HG03039 (cell line): ENCODE measurements around the gene CEP72.
"Not testable (repeated sequence)": the region's sequence is repeated elsewhere in the genome, so short reads cannot be mapped to it uniquely, and the experiment has no call there.

Experiments
- ATAC-seq: cut with Tn5 transposase; IDR thresholded peaks from one replicate; pipeline ENCODE4 v1.9.1; 2021; ENCODE audit warnings: mild to moderate bottlenecking, moderate library complexity; ENCODE audit not compliant: unreplicated experiment

Gene CEP72

DNA sequence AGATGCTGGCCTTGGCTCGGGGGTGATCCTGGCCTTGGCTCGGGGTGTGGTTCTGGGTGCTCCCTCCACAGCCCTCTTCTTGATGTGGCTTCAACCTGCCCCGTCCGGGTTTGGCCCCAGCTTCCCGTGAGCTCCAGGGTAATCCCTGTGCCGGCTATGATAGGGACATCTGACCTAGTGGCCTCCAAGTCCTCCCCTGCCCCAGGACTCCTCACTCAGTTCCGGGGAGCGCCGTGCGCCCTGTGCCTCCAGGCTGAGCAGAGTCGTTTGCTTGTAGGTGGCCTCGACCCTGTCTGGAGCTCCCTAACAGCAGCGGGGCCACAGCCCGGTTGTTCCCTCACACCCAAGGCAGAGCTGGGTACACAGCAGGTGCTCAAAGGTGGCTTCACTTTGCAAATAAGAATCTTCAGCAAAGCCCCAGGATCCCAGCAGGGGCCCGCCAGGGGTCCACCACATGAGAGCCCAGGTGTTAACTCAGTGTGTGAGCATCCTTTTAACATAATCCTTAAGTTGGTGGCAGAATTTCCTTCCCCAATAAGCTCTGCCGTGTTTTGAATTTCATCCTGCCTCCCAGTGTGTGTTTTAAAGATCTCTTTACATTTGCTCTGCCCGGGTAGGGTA is 32.3 kb upstream of the CEP72 start:
- no peak for ATAC-seq

DNA sequence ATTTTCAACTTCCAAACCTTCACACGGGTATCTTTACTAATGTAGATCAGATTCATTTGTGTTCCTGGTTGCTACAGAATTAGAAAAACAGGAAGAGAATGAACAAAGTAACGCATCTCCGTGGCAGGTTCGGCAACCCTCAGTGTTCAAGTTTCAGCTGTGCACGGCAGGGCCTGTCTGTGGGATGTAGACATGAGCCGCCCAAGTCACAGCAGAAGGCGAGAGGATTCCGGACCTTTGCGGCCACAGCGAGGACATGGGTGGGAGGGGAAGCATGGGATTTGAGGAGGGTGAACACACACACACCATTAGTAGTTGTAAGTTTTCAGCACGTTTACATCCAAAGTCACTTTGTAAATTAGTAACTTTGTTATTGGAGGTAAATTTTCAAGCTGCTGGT is 31.7 kb upstream of the CEP72 start:
- no peak for ATAC-seq

DNA sequence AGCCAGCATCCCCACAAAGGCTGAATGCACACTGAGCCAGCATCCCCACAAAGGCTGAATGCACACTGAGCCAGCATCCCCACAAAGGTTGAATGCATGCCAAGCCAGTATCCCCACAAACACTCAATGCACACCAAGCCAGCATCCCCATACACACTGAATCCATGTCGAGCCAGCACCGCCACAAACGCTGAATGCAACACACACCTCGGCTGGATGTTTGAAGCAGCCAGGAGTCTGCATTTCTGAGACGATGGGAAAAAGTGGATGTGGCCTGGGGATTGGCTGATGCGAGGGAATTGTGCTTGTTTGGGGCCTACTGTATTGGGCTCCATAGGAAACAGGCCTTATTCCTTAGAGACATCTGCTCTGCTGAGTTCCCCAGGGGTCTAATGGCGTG is 30.9 kb upstream of the CEP72 start:
- no peak for ATAC-seq

DNA sequence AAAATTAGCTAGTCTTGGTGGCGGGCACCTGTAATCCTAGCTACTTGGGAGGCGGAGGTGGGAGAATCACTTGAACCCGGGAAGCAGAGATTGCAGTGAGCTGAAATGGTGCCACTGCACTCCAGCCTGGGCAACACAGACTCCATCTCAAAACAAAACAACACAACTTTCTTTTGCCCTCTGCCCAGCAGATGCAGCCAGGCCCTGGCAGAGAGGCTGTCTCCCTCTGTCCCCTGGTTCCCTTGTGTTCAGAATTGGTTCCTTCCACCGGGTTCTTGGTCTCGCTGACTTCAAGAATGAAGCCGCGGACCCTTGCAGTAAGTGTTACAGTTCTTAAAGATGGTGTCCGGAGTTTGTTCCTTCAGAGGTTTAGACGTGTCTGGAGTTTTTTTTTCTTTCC is 30.2 kb upstream of the CEP72 start:
- no peak for ATAC-seq

DNA sequence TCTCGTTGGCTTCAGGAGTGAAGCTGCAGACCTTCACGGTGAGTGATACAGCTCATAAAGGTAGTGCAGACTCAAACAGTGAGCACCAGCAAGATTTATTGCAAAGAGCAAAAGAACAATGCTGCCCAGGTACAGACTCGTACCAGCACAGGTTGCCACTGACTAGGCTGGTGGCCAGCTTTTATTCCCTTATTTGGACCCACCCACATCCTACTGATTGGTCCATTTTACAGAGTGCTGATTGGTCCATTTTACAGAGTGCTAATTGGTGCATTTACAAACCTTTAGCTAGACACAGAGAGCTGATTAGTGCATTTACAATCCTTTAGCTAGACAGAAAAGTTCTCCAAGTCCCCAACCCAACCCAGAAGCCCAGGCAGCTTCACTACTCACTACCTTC is 29.7 kb upstream of the CEP72 start:
- not testable (repeated sequence) for ATAC-seq

DNA sequence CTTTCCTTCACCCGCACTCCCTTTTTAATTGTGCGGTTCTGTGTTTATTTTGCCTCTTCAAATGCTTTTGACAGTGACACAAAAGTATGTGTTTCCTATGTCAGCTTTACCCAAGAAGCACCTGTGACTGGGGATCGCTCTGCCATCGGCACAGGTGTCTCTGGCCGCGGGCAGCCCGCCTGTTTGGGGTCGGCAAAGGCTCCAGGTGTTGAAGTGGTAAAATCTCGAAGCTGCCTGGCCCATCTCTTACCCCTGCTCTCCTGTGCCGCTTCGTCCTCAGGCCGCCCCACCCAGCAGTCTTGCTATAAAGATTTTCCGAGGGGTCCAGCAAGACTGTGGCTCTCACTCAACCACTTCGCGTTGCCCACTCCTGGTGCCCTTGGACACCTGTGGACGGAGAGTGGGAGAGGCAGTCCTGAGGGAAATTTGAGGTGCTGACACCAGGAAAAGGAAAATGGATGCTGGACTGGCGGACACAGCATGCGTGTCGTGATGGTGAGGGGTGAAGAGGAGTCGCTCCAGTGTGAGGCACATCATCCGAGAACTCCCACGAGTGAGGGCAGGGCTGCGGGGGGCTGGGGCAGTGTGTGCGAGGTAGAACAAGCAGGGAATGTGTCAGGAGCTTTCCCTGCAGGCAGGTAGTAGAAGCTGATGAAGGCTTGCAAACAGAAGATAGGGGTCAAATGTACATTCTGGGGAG is 29.1 kb upstream of the CEP72 start:
- no peak for ATAC-seq

DNA sequence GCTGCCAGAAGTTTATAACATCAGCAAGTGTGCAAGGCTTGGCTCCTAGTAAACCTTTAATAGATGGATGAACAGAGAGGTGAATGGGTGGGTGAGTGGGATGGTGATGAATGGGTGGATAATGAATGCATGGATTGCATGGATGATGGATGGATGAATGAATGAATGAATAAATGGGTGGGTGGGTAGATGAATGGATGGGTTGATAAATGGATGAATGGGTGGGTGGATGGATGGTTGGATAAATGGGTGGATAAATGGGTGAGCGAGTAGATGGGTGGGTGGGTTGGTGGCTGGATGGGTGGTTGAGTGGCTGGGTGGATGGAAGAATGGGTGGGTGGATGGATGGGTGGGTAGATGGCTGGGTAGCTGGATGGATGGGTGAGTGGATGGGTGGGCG is 28.5 kb upstream of the CEP72 start:
- ATAC-seq, result no peak

DNA sequence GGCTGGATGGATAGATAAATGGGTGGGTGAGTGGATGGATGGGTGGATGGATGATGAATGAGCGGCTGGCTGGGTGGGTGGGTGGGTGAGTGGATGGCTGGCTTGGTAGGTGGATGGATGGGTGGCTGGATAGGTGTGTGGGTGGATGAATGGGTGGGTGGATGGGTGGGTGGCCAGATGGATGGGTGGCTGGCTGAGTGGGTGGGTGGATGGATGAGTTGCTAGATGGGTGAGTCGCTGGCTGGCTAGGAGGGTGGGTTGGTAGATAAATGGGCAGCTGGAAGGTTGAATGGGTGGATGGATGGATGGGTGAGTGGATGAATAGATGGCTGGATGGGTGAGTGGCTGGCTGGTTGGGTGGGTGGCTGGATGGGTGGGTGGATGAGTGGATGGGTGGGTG is 27.9 kb upstream of the CEP72 start:
- ATAC-seq, result no peak

DNA sequence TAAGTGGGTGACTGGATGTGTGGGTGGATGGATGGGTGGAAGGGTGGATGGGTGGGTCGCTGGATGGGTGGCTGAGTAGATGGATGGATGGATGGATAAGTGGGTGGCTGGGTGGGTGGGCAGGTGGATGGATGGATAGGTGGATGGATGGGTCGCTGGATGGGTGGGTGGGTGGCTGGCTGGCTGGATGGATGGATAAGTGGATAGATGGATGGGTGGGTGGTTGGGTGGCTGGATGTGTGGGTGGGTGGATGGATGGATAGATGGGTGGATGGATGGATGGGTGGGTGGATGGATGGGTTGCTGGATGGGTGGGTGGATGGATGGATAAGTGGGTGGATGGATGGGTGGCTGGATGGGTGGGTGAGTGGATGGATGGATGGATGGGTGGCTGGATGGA is 27.3 kb upstream of the CEP72 start:
- ATAC-seq, result no peak

DNA sequence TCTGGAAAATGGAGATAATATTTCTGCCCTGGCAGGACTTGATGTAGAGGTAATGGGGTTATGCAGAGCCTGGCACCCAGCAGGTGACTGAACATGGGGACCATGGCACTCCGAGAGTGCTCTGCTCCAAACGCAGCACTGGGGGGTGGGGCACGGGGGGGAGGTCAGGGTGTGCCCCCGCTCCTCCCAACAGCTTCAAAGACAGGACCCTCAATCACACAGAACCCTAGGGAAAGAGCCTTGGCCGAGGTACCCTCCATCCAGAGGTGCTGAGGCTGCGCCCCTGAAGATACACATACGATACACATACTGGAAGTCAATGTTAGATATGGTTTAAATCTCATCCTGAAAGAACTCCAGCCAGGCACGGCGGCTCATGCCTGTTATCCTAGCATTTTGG is 26.6 kb upstream of the CEP72 start:
- ATAC-seq, result no peak

DNA sequence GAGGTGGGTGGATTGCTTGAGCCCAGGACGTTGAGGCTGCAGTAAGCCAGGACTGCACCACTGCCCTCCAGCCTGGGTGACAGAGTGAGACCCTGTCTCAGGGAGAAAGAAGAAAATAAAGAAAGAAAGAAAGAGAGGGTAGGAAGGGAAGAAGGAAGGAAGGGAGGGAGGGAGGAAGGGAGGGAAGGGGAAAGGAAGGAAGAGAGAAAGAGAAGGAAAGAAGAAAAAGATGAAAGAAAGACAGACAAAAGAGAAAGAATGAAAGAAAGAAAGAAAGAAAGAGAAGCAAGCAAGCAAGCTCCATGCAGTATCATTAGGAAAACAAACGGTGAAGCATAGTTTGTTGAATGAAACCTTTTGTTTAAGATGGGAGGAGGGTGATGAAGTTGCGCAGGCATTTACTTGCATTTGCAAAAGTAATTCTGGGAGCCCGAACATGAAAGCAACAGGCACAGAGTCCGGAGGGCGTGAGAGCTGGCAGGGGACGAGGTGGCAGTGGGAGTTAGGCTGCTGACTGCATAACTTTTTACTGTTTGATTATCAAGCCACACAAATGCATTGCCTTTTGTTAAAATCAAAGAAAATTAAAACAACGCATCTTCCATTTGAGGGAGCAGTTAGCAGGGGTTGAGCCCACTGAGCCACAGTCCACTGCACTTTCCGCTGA is 26.0 kb upstream of the CEP72 start:
- no peak for ATAC-seq

DNA sequence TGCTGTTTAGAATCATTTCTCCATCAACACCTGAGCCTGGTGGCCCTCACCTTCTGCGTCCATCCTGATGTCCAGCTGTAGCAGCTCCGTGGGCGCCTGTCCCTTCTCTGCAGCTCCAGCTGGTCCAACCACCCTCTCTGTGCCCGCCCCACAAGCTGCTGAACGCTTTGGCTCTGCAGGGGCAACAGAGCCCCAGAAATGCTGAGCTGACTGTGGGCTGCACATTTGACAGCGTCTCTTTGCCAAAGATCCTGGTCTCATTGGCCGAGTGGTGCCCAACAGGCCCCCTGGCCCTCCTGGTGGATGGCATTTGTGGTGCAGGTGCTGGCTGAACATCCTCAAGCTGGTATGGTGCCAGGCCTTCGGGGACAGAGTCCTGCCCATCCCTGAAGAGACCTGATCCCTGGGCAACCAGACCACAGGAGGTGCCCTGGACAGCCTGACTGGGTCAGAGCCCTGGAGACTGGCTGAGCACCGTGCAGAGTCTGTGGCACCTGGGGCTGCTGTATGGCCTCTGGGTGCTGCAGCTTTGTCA is 25.3 kb upstream of the CEP72 start:
- ATAC-seq, result no peak

DNA sequence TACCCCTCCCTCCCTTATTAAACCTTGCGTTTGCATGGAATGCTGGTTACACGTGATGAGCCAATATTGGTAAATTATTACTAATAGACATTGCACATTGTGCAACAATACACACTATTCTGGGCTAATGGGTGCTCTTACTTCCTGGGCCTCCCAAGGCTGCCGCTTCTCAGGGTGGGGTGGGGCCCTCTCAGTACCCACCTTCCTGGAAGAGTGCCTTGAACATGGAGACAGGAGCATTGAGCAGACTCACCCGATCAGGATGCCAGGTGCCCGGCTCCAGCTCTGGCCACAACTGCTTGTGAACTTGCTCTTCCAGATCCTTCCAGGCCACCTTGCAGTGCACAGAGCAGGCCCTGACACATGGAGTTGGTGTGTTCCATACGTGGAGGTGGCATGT is 24.7 kb upstream of the CEP72 start:
- no peak for ATAC-seq

DNA sequence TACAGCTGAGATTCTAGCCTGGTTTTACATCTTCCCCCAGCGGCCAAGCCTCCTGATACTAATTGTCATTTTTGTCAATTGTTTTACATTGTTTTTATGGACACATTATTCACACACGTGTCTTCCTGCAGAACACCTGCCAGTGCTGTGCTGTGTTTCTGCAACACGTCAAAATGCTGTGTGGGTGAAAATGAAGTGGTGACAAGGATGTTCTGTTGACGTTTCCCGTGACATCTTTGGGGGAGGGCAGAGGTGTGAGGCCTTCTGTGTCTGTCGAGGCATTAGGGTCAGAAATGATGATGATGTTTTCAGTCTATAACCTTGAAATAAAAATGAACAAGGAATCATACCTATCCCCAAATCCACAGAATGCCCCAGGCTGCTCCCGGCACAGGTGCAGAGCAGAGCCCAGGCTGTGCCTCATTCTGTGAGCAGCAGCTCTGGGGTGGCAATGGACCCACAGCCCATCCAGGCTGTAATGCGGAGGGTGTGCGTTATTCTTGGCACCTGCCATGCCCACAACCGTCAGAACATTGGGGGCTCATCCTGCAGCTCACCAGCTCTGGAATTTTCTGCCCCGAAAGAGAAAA is 23.6 kb upstream of the CEP72 start:
- ATAC-seq, result no peak

DNA sequence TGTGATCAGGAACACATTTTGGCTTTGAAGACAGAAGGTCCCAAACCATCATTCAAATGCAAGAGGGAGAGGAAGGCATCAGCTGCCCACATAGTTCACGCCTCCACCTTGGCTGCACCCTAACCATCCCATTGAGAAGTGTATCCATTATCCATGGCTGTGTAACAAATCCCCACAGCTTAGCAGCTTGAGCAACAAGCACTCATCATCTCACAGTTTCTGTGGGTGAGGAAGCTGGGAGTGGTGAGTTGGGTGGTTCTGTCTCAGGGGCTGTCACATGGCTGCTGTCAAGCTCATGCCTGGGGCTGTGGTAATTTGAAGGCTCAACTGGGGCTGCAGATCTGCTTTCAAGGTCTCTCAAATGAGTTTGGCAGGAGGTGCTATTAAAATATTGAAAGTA is 23.0 kb upstream of the CEP72 start:
- no peak for ATAC-seq

DNA sequence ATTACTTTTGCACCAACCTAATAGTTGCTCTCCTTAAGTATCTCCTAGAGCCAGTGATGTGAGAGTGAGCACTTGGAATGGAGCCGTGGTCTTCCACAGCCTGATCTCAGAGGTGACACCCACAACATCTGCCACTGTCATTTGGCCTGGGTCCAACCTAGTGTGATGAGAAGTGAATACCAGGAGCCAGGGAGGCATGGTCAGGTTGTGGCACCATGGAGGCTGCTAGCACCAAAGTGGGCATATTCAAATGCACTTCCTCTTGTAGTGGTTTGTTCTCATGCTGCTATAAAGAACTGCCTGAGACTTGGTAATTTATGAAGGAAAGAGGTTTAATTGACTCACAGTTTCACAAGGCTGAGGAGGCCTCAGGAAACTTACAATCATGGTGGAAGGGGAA is 22.6 kb upstream of the CEP72 start:
- no peak for ATAC-seq

DNA sequence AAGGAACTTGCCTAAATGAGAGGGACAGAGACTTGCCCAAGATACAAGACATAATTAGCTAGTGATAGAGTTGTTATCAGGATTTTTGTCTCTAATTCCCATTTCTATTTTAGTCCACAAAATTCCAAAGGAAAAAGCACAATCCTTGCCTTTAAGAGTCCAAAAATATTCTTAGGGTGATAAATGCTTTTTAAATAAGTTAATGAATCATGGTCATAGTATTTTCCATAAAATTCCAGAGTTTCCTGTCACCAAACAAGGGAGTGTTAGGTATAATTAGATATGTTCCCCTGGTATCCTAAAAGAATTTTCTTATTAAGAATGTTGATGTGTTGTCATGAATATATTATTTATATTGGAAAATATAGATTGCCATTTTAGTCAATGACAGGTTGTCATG is 21.8 kb upstream of the CEP72 start:
- ATAC-seq, result no peak

DNA sequence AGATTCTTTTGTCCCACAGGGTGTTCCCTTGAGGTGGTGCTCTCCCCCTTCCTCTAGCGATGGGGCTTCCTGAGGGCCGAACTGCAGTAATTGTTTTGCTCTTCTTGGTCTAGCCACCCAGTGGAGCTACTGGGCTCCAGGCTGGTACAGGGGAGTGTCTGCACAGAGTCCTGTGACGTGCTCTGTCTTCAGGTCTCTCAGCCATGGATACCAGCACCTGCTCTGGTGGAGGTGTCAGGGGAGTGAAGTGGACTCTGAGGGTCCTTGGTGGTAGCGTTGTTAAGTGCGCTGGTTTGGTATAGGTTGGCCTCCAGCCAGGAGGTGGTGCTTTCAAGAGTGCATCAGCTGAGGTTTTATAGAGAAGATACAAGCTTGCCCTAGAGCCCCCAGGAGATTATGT is 20.4 kb upstream of the CEP72 start:
- ATAC-seq, result no peak

DNA sequence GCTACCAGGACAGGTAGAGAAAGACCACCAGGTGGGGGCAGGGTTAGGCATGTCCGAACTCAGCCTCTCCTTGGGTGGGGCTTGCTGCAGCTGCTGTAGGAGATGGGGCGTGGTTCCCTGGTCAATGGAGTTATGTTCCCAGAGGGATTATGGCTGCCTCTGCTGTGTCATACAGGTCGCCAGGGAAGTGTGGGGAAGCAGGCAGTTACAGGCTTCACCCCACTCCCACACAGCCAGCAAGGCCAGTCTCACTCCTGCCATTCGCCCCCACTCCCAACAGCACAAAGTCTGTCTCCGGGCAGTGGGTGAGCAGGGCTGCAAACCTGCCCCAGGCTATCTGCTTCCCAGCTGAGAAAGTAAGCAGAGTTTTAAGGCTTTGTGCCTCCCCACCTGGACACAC is 20.0 kb upstream of the CEP72 start:
- ATAC-seq, result no peak

DNA sequence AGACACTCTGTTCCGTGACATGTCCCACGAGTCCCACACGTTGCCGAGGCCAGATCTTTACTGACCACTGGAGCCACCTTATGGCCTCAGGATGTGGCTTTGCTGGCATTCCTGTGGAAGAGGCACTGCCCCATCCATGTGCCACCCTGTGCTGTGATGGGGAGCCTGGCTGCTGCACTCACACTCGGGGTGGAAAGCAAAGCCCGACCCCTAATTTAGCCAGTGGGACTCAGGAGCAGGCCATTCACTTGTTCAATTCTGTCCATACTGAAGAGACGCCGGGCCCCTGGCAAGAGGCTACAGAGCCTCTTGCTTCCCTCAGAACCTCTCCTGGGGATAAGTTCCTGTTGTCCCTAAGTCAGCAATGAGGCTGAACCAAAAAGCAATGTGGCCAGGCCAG is 18.6 kb upstream of the CEP72 start:
- no peak for ATAC-seq

DNA sequence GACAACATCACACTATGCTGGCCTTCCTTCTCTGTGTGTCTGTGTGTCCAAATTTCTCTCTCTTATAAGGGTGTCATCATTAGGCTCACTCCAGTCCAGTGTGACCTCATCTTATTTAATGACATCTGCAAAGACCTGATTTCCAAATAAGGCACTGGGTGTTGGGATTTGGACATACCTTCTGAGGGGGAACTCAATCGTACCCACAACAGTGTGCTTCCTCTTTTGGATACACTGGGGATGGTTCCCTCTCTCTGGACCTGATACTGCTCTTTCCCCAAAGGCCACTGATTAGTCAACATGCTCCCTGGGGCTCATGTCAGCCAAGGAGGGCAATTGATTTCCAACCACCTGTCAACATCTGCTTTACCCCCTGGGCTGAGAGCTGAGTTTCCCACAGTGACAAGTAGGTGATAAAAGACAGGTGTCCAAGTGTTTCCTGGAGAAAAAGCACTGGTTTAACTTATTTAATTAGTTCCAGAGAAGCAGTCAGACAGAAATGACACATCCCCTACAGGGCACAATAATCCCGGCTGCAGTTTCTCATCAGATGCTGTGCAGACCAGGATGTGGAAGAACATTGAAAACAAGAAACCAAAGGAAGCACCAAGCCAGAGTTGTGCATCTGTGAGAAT is 17.8 kb upstream of the CEP72 start:
- ATAC-seq, result no peak
